BJ (cell line): ENCODE data around the gene INSR. TPM values are rescaled to one million over a fixed set of nuclear protein-coding genes. Genes with fewer than 3 reads are reported as not detected.

Source experiments
- CTCF ChIA-PET: fragments of 350-600 bp; formaldehyde crosslinking; extraction: SDS; loops from one replicate; lab custom pipeline; 2021; ENCODE audit warnings: antibody characterized with exemption, inconsistent platforms; lab: Yijun Ruan, JAX
- POLR2A ChIA-PET: fragments of 300-600 bp; sonication (Branson Sonifier 250); formaldehyde crosslinking; extraction: SDS; loops from one replicate; lab custom pipeline; 2021; ENCODE audit warnings: antibody characterized with exemption; lab: Charles Lee
- DNase-seq: peaks from one replicate; pipeline ENCODE4 v3.0.0-alpha.2; 2011; ENCODE audit warnings: low read depth
- H3K27me3 ChIP-seq: 2 replicates; pipeline ENCODE4 v1.6.0; 2011; ENCODE audit warnings: low read length; ENCODE audit not compliant: control insufficient read depth, insufficient read depth
- H3K36me3 ChIP-seq: 2 replicates; pipeline ENCODE4 v1.5.1; 2011; ENCODE audit warnings: low read length; ENCODE audit not compliant: control insufficient read depth, insufficient read depth
- H3K4me3 ChIP-seq: 2 replicates; pipeline ENCODE4 v1.5.1; 2011; ENCODE audit warnings: low read depth, mild to moderate bottlenecking, control low read depth, low read length
- polyA plus RNA-seq: library from polyadenylated mRNA; depleted of rRNA; stranded (reverse); fragments of >200 nt; gene quantifications from 2 replicates; pipeline ENCODE4 v1.2.3, GENCODE V29; 2011
- TF ChIP-seq, protein P1 (sequence below): IDR thresholded peaks from 2 replicates; pipeline ENCODE4 v1.5.1; 2011; ENCODE audit warnings: low read depth, mild to moderate bottlenecking, control low read depth, inconsistent platforms, low read length, moderate library complexity; ENCODE audit not compliant: insufficient read depth

The INSR gene
- polyA plus RNA-seq, 1 experiment = 5.7 TPM

DNA sequence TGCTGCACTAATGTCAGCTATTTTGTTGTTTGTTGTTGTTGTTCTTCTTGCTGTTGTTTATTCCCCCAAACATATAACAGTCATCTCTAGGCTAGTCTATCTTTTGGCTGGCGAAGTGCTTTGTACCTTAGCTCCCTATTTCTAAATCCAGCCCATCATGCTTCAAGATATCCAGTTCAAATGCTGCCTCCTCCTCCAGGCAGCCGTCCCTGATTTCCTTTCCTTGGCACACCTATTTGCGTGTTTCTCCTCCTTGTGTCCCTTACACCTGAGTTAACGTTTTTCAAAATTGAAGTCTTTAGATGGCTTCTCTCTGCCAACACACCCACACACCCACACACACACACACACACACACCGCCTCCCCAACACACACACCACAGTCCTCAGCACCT, 25.5 kb downstream of the INSR start:
- ChIA-PET CTCF (no interaction called here), POLR2A (no interaction called here)
- TF ChIP-seq, protein P1, sequence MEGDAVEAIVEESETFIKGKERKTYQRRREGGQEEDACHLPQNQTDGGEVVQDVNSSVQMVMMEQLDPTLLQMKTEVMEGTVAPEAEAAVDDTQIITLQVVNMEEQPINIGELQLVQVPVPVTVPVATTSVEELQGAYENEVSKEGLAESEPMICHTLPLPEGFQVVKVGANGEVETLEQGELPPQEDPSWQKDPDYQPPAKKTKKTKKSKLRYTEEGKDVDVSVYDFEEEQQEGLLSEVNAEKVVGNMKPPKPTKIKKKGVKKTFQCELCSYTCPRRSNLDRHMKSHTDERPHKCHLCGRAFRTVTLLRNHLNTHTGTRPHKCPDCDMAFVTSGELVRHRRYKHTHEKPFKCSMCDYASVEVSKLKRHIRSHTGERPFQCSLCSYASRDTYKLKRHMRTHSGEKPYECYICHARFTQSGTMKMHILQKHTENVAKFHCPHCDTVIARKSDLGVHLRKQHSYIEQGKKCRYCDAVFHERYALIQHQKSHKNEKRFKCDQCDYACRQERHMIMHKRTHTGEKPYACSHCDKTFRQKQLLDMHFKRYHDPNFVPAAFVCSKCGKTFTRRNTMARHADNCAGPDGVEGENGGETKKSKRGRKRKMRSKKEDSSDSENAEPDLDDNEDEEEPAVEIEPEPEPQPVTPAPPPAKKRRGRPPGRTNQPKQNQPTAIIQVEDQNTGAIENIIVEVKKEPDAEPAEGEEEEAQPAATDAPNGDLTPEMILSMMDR = no peak
- no peak for DNase-seq
- H3K36me3 ChIP-seq = peaks cover 6% of the 10 kb centered on the region
- H3K27me3 ChIP-seq = no peaks in the 10 kb centered on the region
- no peak overlapping the region for H3K4me3 ChIP-seq

DNA sequence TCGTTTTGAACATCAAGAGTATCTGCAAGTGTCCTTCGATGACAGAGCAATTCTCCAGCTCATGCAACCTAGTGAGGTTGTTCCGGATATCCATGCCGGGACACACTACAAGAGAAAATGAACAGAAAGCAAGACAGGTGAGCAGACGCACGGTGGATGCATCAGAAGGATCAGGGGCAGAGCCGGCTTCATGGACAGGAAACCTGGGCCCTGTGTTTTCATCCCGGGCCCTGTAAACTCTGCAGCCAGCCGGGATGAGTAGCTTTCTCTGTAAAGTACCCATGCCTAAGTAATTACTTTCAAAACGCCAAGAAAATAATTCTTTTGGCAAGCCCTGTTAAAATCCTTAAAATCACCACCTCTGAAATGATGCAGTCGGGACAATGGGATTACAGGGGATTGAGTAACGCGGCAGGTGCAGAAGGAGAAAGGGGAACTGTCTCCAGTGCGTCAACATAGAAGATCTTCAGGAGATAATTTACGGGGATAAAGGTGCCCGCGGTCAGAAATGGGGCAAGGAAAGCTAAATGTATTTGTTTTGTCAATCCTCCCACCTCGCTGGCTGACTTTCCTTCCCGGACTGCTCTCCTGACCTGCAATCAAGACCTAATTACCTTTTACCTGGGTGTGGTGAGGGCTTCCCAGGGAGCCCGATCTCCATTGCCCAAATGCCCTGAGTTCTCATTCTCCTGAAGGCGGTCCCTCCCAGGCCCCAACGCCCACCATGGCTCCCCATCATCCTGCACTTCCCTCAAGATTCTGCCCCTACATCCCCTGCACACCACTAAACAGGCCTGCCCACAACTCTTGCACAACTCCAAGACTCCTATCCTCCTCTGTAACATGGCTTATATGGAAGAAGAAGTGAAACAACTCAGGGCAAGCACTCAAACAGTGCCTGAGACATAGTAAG, 26.2 kb downstream of the INSR start:
- CTCF ChIA-PET = no interaction called here
- TF ChIP-seq, protein P1 = no peak
- Histone ChIP-seq H3K36me3 (peaks cover 6% of the 10 kb centered on the region), H3K4me3 (no peak overlapping the region), H3K27me3 (no peaks in the 10 kb centered on the region)
- POLR2A ChIA-PET = no interaction called here
- DNase-seq = no peak

DNA sequence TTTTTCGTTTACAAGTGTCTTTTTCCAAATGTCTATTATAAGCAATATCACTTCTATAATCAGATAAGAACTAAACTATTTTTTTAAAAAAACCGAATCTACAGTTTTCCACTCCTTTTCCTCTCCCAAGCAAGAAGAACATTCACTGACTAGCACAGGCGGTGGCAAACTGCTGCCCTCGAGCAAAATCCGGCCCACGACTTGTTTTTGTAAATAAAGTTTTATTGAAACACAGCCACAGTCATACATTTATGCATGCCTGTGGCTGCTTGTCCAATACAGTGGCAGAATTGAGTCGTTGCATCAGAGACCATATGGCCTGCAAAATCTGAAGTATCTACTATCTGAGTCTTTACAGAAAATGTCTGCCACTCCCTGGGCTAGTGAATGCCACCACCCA, 27.4 kb downstream of the INSR start:
- Histone ChIP-seq H3K4me3 (no peak overlapping the region), H3K36me3 (peaks cover 6% of the 10 kb centered on the region), H3K27me3 (no peaks in the 10 kb centered on the region)
- CTCF ChIA-PET = no interaction called here
- DNase-seq = no peak
- POLR2A ChIA-PET = no interaction called here
- TF ChIP-seq, protein P1 = no peak

DNA sequence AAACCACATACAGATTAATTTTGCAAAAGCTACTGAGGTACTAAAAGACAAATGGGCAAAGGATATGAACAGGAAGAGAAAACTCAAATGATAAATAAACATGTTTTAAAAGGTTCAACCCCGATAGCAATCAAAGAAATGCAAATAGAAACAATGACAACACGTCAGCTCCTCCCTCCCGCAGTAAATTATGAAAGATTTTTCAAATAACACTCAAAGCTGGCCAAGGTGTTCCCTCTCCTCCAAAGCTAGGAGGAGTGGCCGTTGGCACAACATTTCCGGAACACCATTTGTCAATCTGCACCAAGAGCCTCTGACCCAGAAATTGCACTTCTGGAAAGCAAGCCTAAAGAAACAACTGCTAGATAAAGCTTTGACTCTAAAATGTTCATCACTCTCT, 28.3 kb downstream of the INSR start:
- POLR2A ChIA-PET = no interaction called here
- Histone ChIP-seq H3K4me3 (no peak overlapping the region), H3K27me3 (no peaks in the 10 kb centered on the region), H3K36me3 (peaks cover 6% of the 10 kb centered on the region)
- DNase-seq = no peak
- TF ChIP-seq, protein P1 = no peak
- CTCF ChIA-PET = no interaction called here

DNA sequence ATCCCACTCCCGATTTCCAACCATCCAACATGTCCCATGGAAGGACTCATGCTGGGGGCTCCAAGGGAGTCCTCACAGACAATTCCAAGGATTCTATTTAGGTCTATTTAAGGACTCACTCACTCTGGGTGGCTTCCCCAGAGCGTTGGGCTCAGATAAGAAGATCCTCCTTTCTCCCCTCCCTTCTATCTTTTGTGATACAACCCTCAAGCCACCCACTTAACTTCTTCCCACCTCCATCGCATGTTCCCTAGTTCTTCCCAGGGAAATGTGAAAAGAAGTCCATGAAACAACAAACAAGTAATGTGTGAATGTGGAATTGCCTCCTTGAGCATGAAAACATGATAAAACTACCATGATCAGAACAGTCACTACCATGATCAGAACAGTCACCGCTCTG, 29.4 kb downstream of the INSR start:
- CTCF ChIA-PET = no interaction called here
- Histone ChIP-seq H3K36me3 (peaks cover 6% of the 10 kb centered on the region), H3K4me3 (no peak overlapping the region), H3K27me3 (no peaks in the 10 kb centered on the region)
- TF ChIP-seq, protein P1 = no peak
- no peak for DNase-seq
- POLR2A ChIA-PET = no interaction called here
